GM12878 (cell line): Measurements from ENCODE around the gene CALY. TPM values are rescaled to one million over a fixed set of nuclear protein-coding genes. Genes with fewer than 3 reads are reported as not detected.
A peak's percentile ranks its signal among the peaks of the same experiment; 100 is the strongest.

Experiments
- BACH1 ChIP-seq: fragments of 450-650 bp; IDR thresholded peaks from 2 replicates; pipeline ENCODE4 v1.6.1; 2017; ENCODE audit warnings: mild to moderate bottlenecking, borderline replicate concordance
- CHD1 ChIP-seq: IDR thresholded peaks from 2 replicates; pipeline ENCODE4 v1.6.1; 2012; ENCODE audit warnings: low read depth, low read length, improper control_type of control experiment
- LARP7 ChIP-seq: fragments of 450-650 bp; IDR thresholded peaks from 2 replicates; pipeline ENCODE4 v1.6.1; 2017; ENCODE audit warnings: mild to moderate bottlenecking
- MTA2 ChIP-seq: fragments of 450-650 bp; IDR thresholded peaks from 2 replicates; pipeline ENCODE4 v1.6.1; 2016; ENCODE audit warnings: low read depth, mild to moderate bottlenecking, moderate library complexity
- NBN ChIP-seq: fragments of 450-650 bp; IDR thresholded peaks from 2 replicates; pipeline ENCODE4 v1.6.1; 2016
- NFIC ChIP-seq: IDR thresholded peaks from 2 replicates; pipeline ENCODE4 v1.6.1; 2012; ENCODE audit warnings: low read depth, mild to moderate bottlenecking, inconsistent platforms, low read length, moderate library complexity
- NFYB ChIP-seq: IDR thresholded peaks from 2 replicates; pipeline ENCODE4 v1.6.1; 2011; ENCODE audit warnings: low read depth, mild to moderate bottlenecking, low read length, improper control_type of control experiment, moderate library complexity; ENCODE audit not compliant: insufficient read depth
- NR2C2 ChIP-seq: IDR thresholded peaks from 2 replicates; pipeline ENCODE4 v1.6.1; 2011; ENCODE audit warnings: borderline replicate concordance, low read depth; ENCODE audit not compliant: control insufficient read depth, insufficient read length
- NR2F1 ChIP-seq: fragments of 450-650 bp; conservative IDR thresholded peaks from 2 replicates; pipeline ENCODE4 v1.6.1; 2017; ENCODE audit warnings: mild to moderate bottlenecking
- PAX8 ChIP-seq: fragments of 450-650 bp; IDR thresholded peaks from 2 replicates; pipeline ENCODE4 v1.6.1; 2017; ENCODE audit warnings: mild to moderate bottlenecking, moderate library complexity
- POLR2AphosphoS5 ChIP-seq: IDR thresholded peaks from 2 replicates; pipeline ENCODE4 v1.6.1; 2011; ENCODE audit warnings: mild to moderate bottlenecking, low read length, inconsistent platforms
- SIX5 ChIP-seq: IDR thresholded peaks from 2 replicates; pipeline ENCODE4 v1.6.1; 2011; ENCODE audit warnings: mild to moderate bottlenecking, low read depth, low read length, moderate library complexity; ENCODE audit not compliant: severe bottlenecking
- SMC3 ChIP-seq: IDR thresholded peaks from 2 replicates; pipeline ENCODE4 v1.6.1; 2011; ENCODE audit warnings: low read length, improper control_type of control experiment, borderline replicate concordance
- SREBF1 ChIP-seq: IDR thresholded peaks from 2 replicates; pipeline ENCODE4 v1.6.1; 2012; ENCODE audit warnings: mild to moderate bottlenecking, low read length
- SRF ChIP-seq, 2 experiments: IDR thresholded peaks; 2 replicates each; pipeline ENCODE4 v1.6.1; 2011; ENCODE audit warnings: low read depth in 2 of 2, low read length in 2 of 2, mild to moderate bottlenecking in 1 of 2, moderate library complexity in 1 of 2
- TARDBP ChIP-seq: IDR thresholded peaks from 2 replicates; pipeline ENCODE4 v1.6.1; 2016; ENCODE audit warnings: borderline replicate concordance
- TCF12 ChIP-seq: IDR thresholded peaks from 2 replicates; pipeline ENCODE4 v1.6.1; 2011; ENCODE audit warnings: low read depth, mild to moderate bottlenecking, low read length
- polyA plus RNA-seq, 11 experiments: library from polyadenylated mRNA; depleted of rRNA in 4 of 11; unstranded in 6 of 11; stranded (reverse) in 5 of 11; fragments of >200 nt; fragmentation: Nextera tagmentation in 4 of 11; fragmentation: Illumina TruSeq in 1 of 11; extraction: Ambion mirVana in 4 of 11; extraction: Trizol in 1 of 11; gene quantifications; 1 replicate in 1 of 11; 2 replicates in 10 of 11; pipeline versions ENCODE4 v1.2.1 to v1.2.3, GENCODE V29; 2011 to 2016; ENCODE audit warnings: inconsistent platforms in 2 of 11, missing spikeins in 2 of 11, low read depth in 1 of 11
- total RNA-seq, 4 experiments: library from RNA; depleted of rRNA in 3 of 4; stranded (reverse); fragments of >200 nt in 3 of 4; fragmentation: Illumina TruSeq in 1 of 4; extraction: Trizol in 1 of 4; gene quantifications; 2 replicates each; pipeline versions ENCODE4 v1.2.1 to v1.2.3, GENCODE V29; 2013 to 2021
- TF ChIP-seq, protein P1 (sequence below): IDR thresholded peaks from 2 replicates; pipeline ENCODE4 v1.6.1; 2012; ENCODE audit warnings: improper control_type of control experiment, low read depth, low read length; ENCODE audit not compliant: insufficient replicate concordance

CALY gene
- total and polyA plus RNA-seq, 10 of the 15 experiments (the other 5 are each of a cell fraction or from before 2014, with no cell fraction given), result 0.07 TPM; not detected in 9

DNA sequence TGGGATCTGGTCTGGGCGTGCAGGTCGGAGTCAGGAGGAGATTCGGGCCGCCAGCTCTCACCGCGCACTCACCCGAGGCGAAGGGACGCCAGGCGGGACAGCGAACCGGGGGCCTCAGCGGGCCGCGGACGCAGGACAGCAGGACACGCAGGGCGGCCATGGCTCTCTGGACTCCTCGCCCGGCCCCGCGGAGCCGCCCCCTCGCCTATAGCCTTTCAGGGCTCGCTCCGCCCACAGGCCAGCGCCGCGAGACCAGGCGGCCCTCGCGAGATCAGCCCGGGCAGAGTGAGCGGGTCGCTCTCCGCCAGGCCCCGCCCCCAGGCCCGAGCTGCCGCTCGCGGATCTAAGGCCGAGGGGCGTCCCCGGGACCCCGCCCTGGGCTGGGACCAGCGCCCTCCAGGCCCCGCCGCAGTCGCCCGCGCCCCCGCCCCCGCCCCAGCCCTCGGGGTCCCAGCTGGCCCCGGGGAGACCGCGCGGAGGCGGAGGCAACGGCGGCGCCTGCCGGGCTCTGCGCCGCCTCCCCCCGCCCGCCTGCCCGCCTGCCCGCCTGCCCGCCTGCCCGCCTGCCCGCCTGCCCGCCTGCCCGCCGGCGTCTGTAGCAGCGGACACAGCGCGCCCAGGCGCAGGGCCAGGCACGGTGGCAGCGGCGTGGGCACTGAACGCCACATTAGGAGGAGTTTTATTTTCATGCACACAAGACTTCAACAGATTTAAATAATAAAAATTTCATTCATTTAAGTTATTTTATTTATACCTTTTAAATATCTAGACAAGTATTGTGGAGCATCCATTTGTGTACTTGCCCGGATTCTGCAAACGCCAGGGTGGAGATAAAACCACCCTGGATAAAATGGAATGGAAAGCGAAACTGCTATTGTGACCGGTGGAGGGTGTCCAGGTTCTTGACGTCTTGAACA, 36.7 kb upstream of the CALY start, which contains the start of gene ECHS1 (continued):
- TF ChIP-seq MTA2 (no peak), TARDBP (no peak), NR2C2 (no peak), TCF12 (0 out of 2 replicates have a peak, but pooled peaks have one; percentile 13), LARP7 (no peak), SRF (IDR thresholded peaks at IDR 0.05; ENCODE audit: low read depth in 2 of 2, low read length in 2 of 2) (peak in 1 of 2 experiments; percentile 39; a peak in 2 of 4 replicates), NBN (0 out of 2 replicates have a peak, but pooled peaks have one; percentile 12), BACH1 (0 out of 2 replicates have a peak, but pooled peaks have one; percentile 44), SREBF1 (no peak), PAX8 (no peak), SMC3 (no peak), POLR2AphosphoS5 (peak; percentile 91), NFYB (no peak), SIX5 (no peak), NR2F1 (peak; percentile 91), CHD1 (no peak), NFIC (no peak)
- TF ChIP-seq, protein P1, sequence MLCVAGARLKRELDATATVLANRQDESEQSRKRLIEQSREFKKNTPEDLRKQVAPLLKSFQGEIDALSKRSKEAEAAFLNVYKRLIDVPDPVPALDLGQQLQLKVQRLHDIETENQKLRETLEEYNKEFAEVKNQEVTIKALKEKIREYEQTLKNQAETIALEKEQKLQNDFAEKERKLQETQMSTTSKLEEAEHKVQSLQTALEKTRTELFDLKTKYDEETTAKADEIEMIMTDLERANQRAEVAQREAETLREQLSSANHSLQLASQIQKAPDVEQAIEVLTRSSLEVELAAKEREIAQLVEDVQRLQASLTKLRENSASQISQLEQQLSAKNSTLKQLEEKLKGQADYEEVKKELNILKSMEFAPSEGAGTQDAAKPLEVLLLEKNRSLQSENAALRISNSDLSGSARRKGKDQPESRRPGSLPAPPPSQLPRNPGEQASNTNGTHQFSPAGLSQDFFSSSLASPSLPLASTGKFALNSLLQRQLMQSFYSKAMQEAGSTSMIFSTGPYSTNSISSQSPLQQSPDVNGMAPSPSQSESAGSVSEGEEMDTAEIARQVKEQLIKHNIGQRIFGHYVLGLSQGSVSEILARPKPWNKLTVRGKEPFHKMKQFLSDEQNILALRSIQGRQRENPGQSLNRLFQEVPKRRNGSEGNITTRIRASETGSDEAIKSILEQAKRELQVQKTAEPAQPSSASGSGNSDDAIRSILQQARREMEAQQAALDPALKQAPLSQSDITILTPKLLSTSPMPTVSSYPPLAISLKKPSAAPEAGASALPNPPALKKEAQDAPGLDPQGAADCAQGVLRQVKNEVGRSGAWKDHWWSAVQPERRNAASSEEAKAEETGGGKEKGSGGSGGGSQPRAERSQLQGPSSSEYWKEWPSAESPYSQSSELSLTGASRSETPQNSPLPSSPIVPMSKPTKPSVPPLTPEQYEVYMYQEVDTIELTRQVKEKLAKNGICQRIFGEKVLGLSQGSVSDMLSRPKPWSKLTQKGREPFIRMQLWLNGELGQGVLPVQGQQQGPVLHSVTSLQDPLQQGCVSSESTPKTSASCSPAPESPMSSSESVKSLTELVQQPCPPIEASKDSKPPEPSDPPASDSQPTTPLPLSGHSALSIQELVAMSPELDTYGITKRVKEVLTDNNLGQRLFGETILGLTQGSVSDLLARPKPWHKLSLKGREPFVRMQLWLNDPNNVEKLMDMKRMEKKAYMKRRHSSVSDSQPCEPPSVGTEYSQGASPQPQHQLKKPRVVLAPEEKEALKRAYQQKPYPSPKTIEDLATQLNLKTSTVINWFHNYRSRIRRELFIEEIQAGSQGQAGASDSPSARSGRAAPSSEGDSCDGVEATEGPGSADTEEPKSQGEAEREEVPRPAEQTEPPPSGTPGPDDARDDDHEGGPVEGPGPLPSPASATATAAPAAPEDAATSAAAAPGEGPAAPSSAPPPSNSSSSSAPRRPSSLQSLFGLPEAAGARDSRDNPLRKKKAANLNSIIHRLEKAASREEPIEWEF, result no peak
